ENCODE data around the gene DDIAS.

- no peak for TF ChIP-seq CTCF (IDR thresholded peaks at IDR 0.05; ENCODE audit: low read length)
- TF ChIP-seq EZH2 (IDR thresholded peaks at IDR 0.05; ENCODE audit: borderline replicate concordance, low read length): no peak
Observed at GRCh38 chr11:82959987-82960778, 58.6 kb downstream of the DDIAS start.
